Loucy (cell line): Measurements from ENCODE around the gene C7orf57.

ENCODE experiments used
- CTCF ChIP-seq: fragments of 200-600 bp; sonication (generic); conservative IDR thresholded peaks from 2 replicates; pipeline ENCODE4 v1.5.1; 2014; ENCODE audit warnings: mild to moderate bottlenecking, antibody characterized with exemption, low read length
- EZH2phosphoT487 ChIP-seq: fragments of 200-600 bp; IDR thresholded peaks from 2 replicates; pipeline ENCODE4 v1.6.1; 2018; ENCODE audit warnings: antibody characterized with exemption, mild to moderate bottlenecking, moderate library complexity, borderline replicate concordance

- TF ChIP-seq CTCF (no peak), EZH2phosphoT487 (no peak)
These were observed 50.6 kb downstream of the C7orf57 start for GRCh38 chr7:48085942-48086341.
